ENCODE results near the gene TAX1BP1. TPM values are rescaled to one million over a fixed set of nuclear protein-coding genes. Genes with fewer than 3 reads are reported as not detected.

Gene TAX1BP1
- total RNA-seq, 1 experiment from 2014 or later = 58.3 TPM

- no peaks in the 10 kb centered on the region for H3K79me2 ChIP-seq (ENCODE audit: insufficient read depth, low read length)
- no peak for TF ChIP-seq CTCF (conservative IDR thresholded peaks at IDR 0.05)
- H3K18ac ChIP-seq (ENCODE audit: insufficient read length, low read depth, low read length) = no peak overlapping the region
- no peak overlapping the region for H2BK12ac ChIP-seq (ENCODE audit: insufficient read length, low read depth, low read length)
- H2BK5ac ChIP-seq (ENCODE audit: insufficient read length, low read length) = no peak overlapping the region
- H3K79me1 ChIP-seq (ENCODE audit: insufficient read depth, low read depth, low read length, poor library complexity, severe bottlenecking) = no peaks in the 10 kb centered on the region
- H3K4ac ChIP-seq (ENCODE audit: low read depth, low read length) = no peak overlapping the region
- H3K36me3 Mint-ChIP-seq (ENCODE audit: insufficient read depth in 1 of 3, low read depth in 3 of 3) = peaks cover 0 to 2% (median 0%) of the 10 kb centered on the region in 3 experiments; a peak in 1 of 7 replicates
- no peak overlapping the region for H3K9ac ChIP-seq (ENCODE audit: extremely low read depth, insufficient read length, low read length)
- no peak overlapping the region for H3K23ac ChIP-seq (ENCODE audit: insufficient read length, low read depth, low read length)
- no peak overlapping the region for H2AK5ac ChIP-seq (ENCODE audit: insufficient read length, low read length)
- DNase-seq = no peak
- H4K8ac ChIP-seq (replicated peaks; ENCODE audit: insufficient read length, low read depth, low read length) = no peak overlapping the region
- no peak overlapping the region for H4K91ac ChIP-seq (ENCODE audit: insufficient read length, low read depth, low read length)
- no peaks in the 10 kb centered on the region for H3K27me3 ChIP-seq (ENCODE audit: insufficient read depth, low read length)
- H3K23me2 ChIP-seq (ENCODE audit: insufficient read length, low read depth, low read length, poor library complexity, severe bottlenecking) = peaks cover 2% of the 10 kb centered on the region
- no peaks in the 10 kb centered on the region for H4K20me1 ChIP-seq (ENCODE audit: control insufficient read depth, insufficient read depth, insufficient read length)
- no peak overlapping the region for H2BK20ac ChIP-seq (ENCODE audit: low read depth, low read length, poor library complexity, severe bottlenecking)
- no peak overlapping the region for H3K27ac ChIP-seq (ENCODE audit: insufficient read length, low read depth, low read length)
- H3K27me3 Mint-ChIP-seq (ENCODE audit: low read depth) = peaks cover 4% of the 10 kb centered on the region; the same call in 1 of the 2 replicates
- no peak overlapping the region for H4K5ac ChIP-seq (ENCODE audit: insufficient read length, low read depth, low read length)
- no peaks in the 10 kb centered on the region for H3K9me3 ChIP-seq (ENCODE audit: control insufficient read depth, low read depth, low read length)
- H2BK120ac ChIP-seq (ENCODE audit: low read depth, low read length, poor library complexity, severe bottlenecking) = no peak overlapping the region
- peaks cover 17 to 20% of the 10 kb centered on the region in 2 experiments for H3K4me1 Mint-ChIP-seq
- no peaks in the 10 kb centered on the region for H3K9me3 Mint-ChIP-seq
- H3K4me3 Mint-ChIP-seq = no peak overlapping the region
- no peak overlapping the region for H3K14ac ChIP-seq (ENCODE audit: insufficient read depth, low read length)
- H3K4me2 ChIP-seq (ENCODE audit: insufficient read depth, insufficient read length, low read length) = no peak overlapping the region
- no peak overlapping the region for H2BK15ac ChIP-seq (ENCODE audit: low read depth, low read length)
- H2AFZ ChIP-seq (ENCODE audit: low read length) = no peak overlapping the region
- WGBS (ENCODE audit: extremely low coverage, insufficient read length, low lambda C conversion rate) = no CpG with 5 or more reads among the region's 2 CpGs
- no peaks in the 10 kb centered on the region for H3K4me1 ChIP-seq (ENCODE audit: insufficient read depth, low read length)
- no peak overlapping the region for H3K56ac ChIP-seq (ENCODE audit: insufficient read length, low read depth, low read length)
- no peak overlapping the region for H3T11ph ChIP-seq (ENCODE audit: low read length)
- H3K27ac Mint-ChIP-seq = no peak overlapping the region
Observed at GRCh38 chr7:27737178-27737577, 2.8 kb upstream of the TAX1BP1 start.

Data from H9 (cell line).